ENCODE data around the gene HIKESHI. TPM values are rescaled to one million over a fixed set of nuclear protein-coding genes. Genes with fewer than 3 reads are reported as not detected.

The HIKESHI gene
- total RNA-seq, 4 donors from 2014 or later, result 33.0 to 58.4 (median 43.1) TPM

GRCh38 chr11:86301742-86302091 is 323 bp upstream of the HIKESHI start:
- no peak for TF ChIP-seq CTCF (IDR thresholded peaks at IDR 0.05; ENCODE audit: low read depth)

- no peak for TF ChIP-seq CTCF (IDR thresholded peaks at IDR 0.05; ENCODE audit: low read depth)
Observed at GRCh38 chr11:86303257-86303656, 1.2 kb downstream of the HIKESHI start.

- no peak for TF ChIP-seq CTCF (IDR thresholded peaks at IDR 0.05; ENCODE audit: low read depth)
Observed at GRCh38 chr11:86313793-86314192, 11.8 kb downstream of the HIKESHI start.

- no peak for TF ChIP-seq CTCF (IDR thresholded peaks at IDR 0.05; ENCODE audit: low read depth)
Observed at GRCh38 chr11:86314636-86315035, 12.6 kb downstream of the HIKESHI start.

- no peak for TF ChIP-seq CTCF (IDR thresholded peaks at IDR 0.05; ENCODE audit: low read depth)
Observed at GRCh38 chr11:86335131-86335767, 33.2 kb downstream of the HIKESHI start.

- TF ChIP-seq CTCF (IDR thresholded peaks at IDR 0.05; ENCODE audit: low read depth), result no peak
Observed at GRCh38 chr11:86337227-86337626, 35.2 kb downstream of the HIKESHI start.

- no peak for TF ChIP-seq CTCF (IDR thresholded peaks at IDR 0.05; ENCODE audit: low read depth)
Observed at GRCh38 chr11:86341382-86341781, 39.3 kb downstream of the HIKESHI start.

Measured in subcutaneous adipose tissue (tissue), 4 donors.